ENCODE results near the gene KMT2B.
A peak's percentile ranks its signal among the peaks of the same experiment; 100 is the strongest.

DNA sequence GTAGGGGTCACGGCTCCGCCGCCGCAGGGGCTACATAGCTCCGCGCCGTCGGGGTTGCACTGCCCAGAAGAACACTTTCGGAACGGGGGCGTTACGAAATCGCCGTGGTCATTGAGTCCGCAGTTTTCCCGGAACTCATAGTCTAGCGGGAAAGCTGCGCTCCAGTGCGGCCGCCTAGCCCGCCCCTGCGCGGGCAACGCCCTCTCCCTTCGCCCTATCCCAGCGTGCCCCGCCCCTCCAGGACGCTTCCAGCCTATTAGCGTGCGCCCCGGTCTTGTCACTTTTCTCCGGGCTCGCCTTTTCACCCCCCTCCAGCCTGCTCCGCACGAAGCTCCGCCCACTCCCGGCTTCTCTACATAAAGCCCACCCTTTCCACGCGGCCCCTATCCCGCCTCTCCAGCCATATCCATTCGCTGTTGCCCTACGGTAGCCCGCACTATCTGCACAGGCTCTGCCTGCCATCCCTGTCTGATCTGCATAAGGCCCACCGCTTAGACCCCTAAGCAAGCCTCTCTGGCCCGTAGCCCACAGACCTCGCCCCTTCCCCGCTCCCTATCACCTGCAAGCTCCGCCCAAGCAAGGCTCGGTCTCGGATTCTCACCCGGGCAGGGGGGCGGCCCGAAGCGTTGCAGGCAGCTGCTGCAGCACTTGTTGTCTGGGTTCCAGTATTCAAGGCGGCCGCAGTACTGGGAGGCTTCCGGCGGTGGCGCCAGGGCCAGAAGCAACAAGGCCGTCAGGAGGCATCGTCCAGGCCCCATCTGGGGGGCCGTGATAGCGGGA lies 22.8 kb downstream of the KMT2B start:
- TF ChIP-seq POLR2AphosphoS5 (IDR thresholded peaks at IDR 0.05; ENCODE audit: low read depth, low read length) (peak; percentile 73; the same call in 1 of the 2 replicates), SP2 (IDR thresholded peaks at IDR 0.05; ENCODE audit: low read length) (no peak), SRF (IDR thresholded peaks at IDR 0.05; ENCODE audit: low read depth, low read length) (no peak), GABPA (IDR thresholded peaks at IDR 0.05; ENCODE audit: borderline replicate concordance, insufficient read depth, low read length) (peak; percentile 70; the same call in 1 of the 2 replicates), SUZ12 (IDR thresholded peaks at IDR 0.05; ENCODE audit: low read length) (no peak), SP1 (IDR thresholded peaks at IDR 0.05; ENCODE audit: low read depth, low read length) (peak; percentile 85), YY1 (IDR thresholded peaks at IDR 0.05; ENCODE audit: low read depth, low read length) (0 out of 2 replicates have a peak, but pooled peaks have one; percentile 13)
- TF ChIP-seq, protein P1, sequence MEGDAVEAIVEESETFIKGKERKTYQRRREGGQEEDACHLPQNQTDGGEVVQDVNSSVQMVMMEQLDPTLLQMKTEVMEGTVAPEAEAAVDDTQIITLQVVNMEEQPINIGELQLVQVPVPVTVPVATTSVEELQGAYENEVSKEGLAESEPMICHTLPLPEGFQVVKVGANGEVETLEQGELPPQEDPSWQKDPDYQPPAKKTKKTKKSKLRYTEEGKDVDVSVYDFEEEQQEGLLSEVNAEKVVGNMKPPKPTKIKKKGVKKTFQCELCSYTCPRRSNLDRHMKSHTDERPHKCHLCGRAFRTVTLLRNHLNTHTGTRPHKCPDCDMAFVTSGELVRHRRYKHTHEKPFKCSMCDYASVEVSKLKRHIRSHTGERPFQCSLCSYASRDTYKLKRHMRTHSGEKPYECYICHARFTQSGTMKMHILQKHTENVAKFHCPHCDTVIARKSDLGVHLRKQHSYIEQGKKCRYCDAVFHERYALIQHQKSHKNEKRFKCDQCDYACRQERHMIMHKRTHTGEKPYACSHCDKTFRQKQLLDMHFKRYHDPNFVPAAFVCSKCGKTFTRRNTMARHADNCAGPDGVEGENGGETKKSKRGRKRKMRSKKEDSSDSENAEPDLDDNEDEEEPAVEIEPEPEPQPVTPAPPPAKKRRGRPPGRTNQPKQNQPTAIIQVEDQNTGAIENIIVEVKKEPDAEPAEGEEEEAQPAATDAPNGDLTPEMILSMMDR (IDR thresholded peaks at IDR 0.05; ENCODE audit: control extremely low read depth in 1 of 3, insufficient read depth in 1 of 3, low read depth in 1 of 3, low read length in 3 of 3) = peak; percentile 14 to 40 (median 31)
- TF ChIP-seq, protein P2, sequence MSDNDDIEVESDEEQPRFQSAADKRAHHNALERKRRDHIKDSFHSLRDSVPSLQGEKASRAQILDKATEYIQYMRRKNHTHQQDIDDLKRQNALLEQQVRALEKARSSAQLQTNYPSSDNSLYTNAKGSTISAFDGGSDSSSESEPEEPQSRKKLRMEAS (IDR thresholded peaks at IDR 0.05) = peak; percentile 48; the same call in 1 of the 2 replicates
- TF ChIP-seq, protein P3, sequence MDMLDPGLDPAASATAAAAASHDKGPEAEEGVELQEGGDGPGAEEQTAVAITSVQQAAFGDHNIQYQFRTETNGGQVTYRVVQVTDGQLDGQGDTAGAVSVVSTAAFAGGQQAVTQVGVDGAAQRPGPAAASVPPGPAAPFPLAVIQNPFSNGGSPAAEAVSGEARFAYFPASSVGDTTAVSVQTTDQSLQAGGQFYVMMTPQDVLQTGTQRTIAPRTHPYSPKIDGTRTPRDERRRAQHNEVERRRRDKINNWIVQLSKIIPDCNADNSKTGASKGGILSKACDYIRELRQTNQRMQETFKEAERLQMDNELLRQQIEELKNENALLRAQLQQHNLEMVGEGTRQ (IDR thresholded peaks at IDR 0.05; ENCODE audit: low read length) = no peak

Measured in H1 (cell line).